Fibroblast of lung (primary cell): Measurements from ENCODE around the gene LYAR.

Experiments used
- CTCF ChIP-seq, 2 donors: IDR thresholded peaks in 1 of 2; conservative IDR thresholded peaks in 1 of 2; 1 replicate in 1 of 2; 2 replicates in 1 of 2; pipeline ENCODE4 v1.5.1; 2011 to 2012; ENCODE audit warnings: low read length in 2 of 2, control low read depth in 1 of 2, inconsistent platforms in 1 of 2, low read depth in 1 of 2, mild to moderate bottlenecking in 1 of 2
- EZH2 ChIP-seq: IDR thresholded peaks from 2 replicates; pipeline ENCODE4 v1.5.1; 2012; ENCODE audit warnings: low read length, control low read depth, mild to moderate bottlenecking; ENCODE audit errors: missing control alignments

GRCh38 chr4:4311193-4311592, 21.2 kb upstream of the LYAR start:
- no peak for TF ChIP-seq CTCF (conservative IDR thresholded peaks at IDR 0.05 in 1 of 2, IDR thresholded peaks at IDR 0.05 in 1 of 2; ENCODE audit: low read depth in 1 of 2, low read length in 2 of 2)
- TF ChIP-seq EZH2 = no peak
